GM23338 (cell line): ENCODE results near the gene ARFIP1. TPM values are rescaled to one million over a fixed set of nuclear protein-coding genes. Genes with fewer than 3 reads are reported as not detected.

Experiments
- ATAC-seq: fragments of 200-7000 bp; cut with Tn5 transposase; 3 replicates; pipeline ENCODE4 v1.9.1; 2020
- DNase-seq: peaks from one replicate; pipeline ENCODE4 v3.0.0-alpha.2; 2015; ENCODE audit warnings: low spot score
- H2AFZ ChIP-seq: fragments of 200-600 bp; sonication (generic); 2 replicates; pipeline ENCODE4 v1.8.0; 2016; ENCODE audit warnings: antibody characterized with exemption, mild to moderate bottlenecking, moderate library complexity
- H3F3A ChIP-seq: fragments of 200-600 bp; sonication (generic); replicated peaks from 2 replicates; pipeline ENCODE4 v1.8.0; 2017; ENCODE audit warnings: antibody characterized with exemption, mixed run types, low read depth
- H3K27ac ChIP-seq: fragments of 200-600 bp; sonication (generic); 2 replicates; pipeline ENCODE4 v1.6.1; 2016; ENCODE audit warnings: low read depth
- H3K27me3 ChIP-seq: fragments of 200-600 bp; sonication (generic); 2 replicates; pipeline ENCODE4 v1.8.0; 2016; ENCODE audit warnings: mild to moderate bottlenecking, mixed run types, moderate library complexity; ENCODE audit not compliant: insufficient read depth
- H3K36me3 ChIP-seq: fragments of 200-600 bp; sonication (generic); 2 replicates; pipeline ENCODE4 v1.8.0; 2016; ENCODE audit warnings: mild to moderate bottlenecking; ENCODE audit not compliant: insufficient read depth
- H3K4me1 ChIP-seq: fragments of 200-600 bp; sonication (generic); 2 replicates; pipeline ENCODE4 v1.8.0; 2016; ENCODE audit warnings: mild to moderate bottlenecking, moderate library complexity; ENCODE audit not compliant: insufficient read depth
- H3K4me2 ChIP-seq: fragments of 200-600 bp; sonication (generic); 2 replicates; pipeline ENCODE4 v1.7.1; 2017; ENCODE audit warnings: mixed run types
- H3K4me3 ChIP-seq: fragments of 200-600 bp; sonication (generic); 2 replicates; pipeline ENCODE4 v1.6.1; 2016; ENCODE audit warnings: mixed run types
- H3K79me2 ChIP-seq: fragments of 200-600 bp; sonication (generic); replicated peaks from 2 replicates; pipeline ENCODE4 v1.8.0; 2017; ENCODE audit warnings: mild to moderate bottlenecking; ENCODE audit not compliant: insufficient read depth
- H3K9me2 ChIP-seq: fragments of 200-600 bp; sonication (generic); 2 replicates; pipeline ENCODE4 v1.8.0; 2017; ENCODE audit not compliant: insufficient read depth
- H4K20me1 ChIP-seq: fragments of 200-600 bp; sonication (generic); replicated peaks from 2 replicates; pipeline ENCODE4 v1.8.0; 2017; ENCODE audit warnings: mild to moderate bottlenecking; ENCODE audit not compliant: insufficient read depth
- H3K27ac Mint-ChIP-seq: 2 replicates; pipeline ENCODE4 v1.8.0; 2020; ENCODE audit warnings: inconsistent platforms, mild to moderate bottlenecking, moderate library complexity, mixed read lengths
- H3K27me3 Mint-ChIP-seq: 3 replicates; pipeline ENCODE4 v1.8.0; 2022; ENCODE audit warnings: low read depth, mild to moderate bottlenecking, moderate library complexity, mixed read lengths, inconsistent platforms; ENCODE audit not compliant: insufficient read depth, poor library complexity
- H3K36me3 Mint-ChIP-seq: 3 replicates; pipeline ENCODE4 v1.8.0; 2021; ENCODE audit warnings: low read depth, mild to moderate bottlenecking, inconsistent platforms, moderate library complexity, mixed read lengths
- H3K4me1 Mint-ChIP-seq: 3 replicates; pipeline ENCODE4 v1.8.0; 2020; ENCODE audit warnings: mild to moderate bottlenecking, inconsistent platforms, mixed read lengths
- H3K4me3 Mint-ChIP-seq: 3 replicates; pipeline ENCODE4 v1.8.0; 2021; ENCODE audit warnings: moderate library complexity, mild to moderate bottlenecking, inconsistent platforms, mixed read lengths
- H3K9me3 Mint-ChIP-seq: 3 replicates; pipeline ENCODE4 v1.8.0; 2020; ENCODE audit warnings: moderate library complexity, mild to moderate bottlenecking, inconsistent platforms, mixed read lengths
- CREB1 ChIP-seq: fragments of 250-450 bp; sonication (Bioruptor Pico); IDR thresholded peaks from 2 replicates; pipeline ENCODE4 v1.5.0; 2020; ENCODE audit warnings: low read depth, mild to moderate bottlenecking, moderate library complexity
- ETS1 ChIP-seq: IDR thresholded peaks from 2 replicates; pipeline ENCODE4 v1.6.1; 2016; ENCODE audit warnings: antibody characterized with exemption
- EZH2 ChIP-seq: fragments of 200-600 bp; sonication (generic); IDR thresholded peaks from one replicate; pipeline ENCODE4 v1.8.0; 2017; ENCODE audit warnings: antibody characterized with exemption, mild to moderate bottlenecking, low read depth; ENCODE audit not compliant: unreplicated experiment
- EZH2phosphoT487 ChIP-seq: fragments of 200-600 bp; sonication (generic); IDR thresholded peaks from one replicate; pipeline ENCODE4 v1.8.1; 2018; ENCODE audit warnings: antibody characterized with exemption; ENCODE audit not compliant: unreplicated experiment
- JUNB ChIP-seq: IDR thresholded peaks from one replicate; pipeline ENCODE4 v1.6.1; 2016; ENCODE audit warnings: antibody characterized with exemption; ENCODE audit not compliant: unreplicated experiment
- NANOG ChIP-seq: IDR thresholded peaks from 2 replicates; pipeline ENCODE4 v1.6.1; 2016; ENCODE audit warnings: antibody characterized with exemption, borderline replicate concordance
- POLR2AphosphoS5 ChIP-seq: IDR thresholded peaks from 2 replicates; pipeline ENCODE4 v1.6.1; 2016; ENCODE audit warnings: antibody characterized with exemption, low read depth
- STAT1 ChIP-seq: IDR thresholded peaks from one replicate; pipeline ENCODE4 v1.6.1; 2016; ENCODE audit warnings: antibody characterized with exemption; ENCODE audit not compliant: unreplicated experiment
- ZNF114 ChIP-seq: fragments of 250-450 bp; sonication (Bioruptor Pico); IDR thresholded peaks from 2 replicates; pipeline ENCODE4 v1.5.0; 2020; ENCODE audit warnings: mild to moderate bottlenecking, moderate library complexity
- ZNF331 ChIP-seq: fragments of 250-450 bp; sonication (Bioruptor Pico); IDR thresholded peaks from 2 replicates; pipeline ENCODE4 v1.5.0; 2020; ENCODE audit warnings: low read depth, mild to moderate bottlenecking, moderate library complexity
- ZNF462 ChIP-seq: fragments of 250-450 bp; sonication (Bioruptor Pico); IDR thresholded peaks from 2 replicates; pipeline ENCODE4 v1.5.0; 2020; ENCODE audit warnings: mild to moderate bottlenecking, moderate library complexity
- polyA plus RNA-seq: library from polyadenylated mRNA; unstranded; fragments of >200 nt; fragmentation: Nextera tagmentation; extraction: Ambion mirVana; gene quantifications from 2 replicates; pipeline ENCODE4 v1.2.1, GENCODE V29; 2016
- total RNA-seq: library from RNA; depleted of rRNA; stranded (reverse); fragments of >200 nt; shearing (Covaris generic); gene quantifications from 2 replicates; pipeline ENCODE4 v1.2.3, GENCODE V29; 2014
- TF ChIP-seq, protein P1 (sequence below), 2 experiments: fragments of 200-600 bp in 1 of 2; sonication (generic) in 1 of 2; conservative IDR thresholded peaks; 2 replicates each; pipeline versions ENCODE4 v1.5.1 to v1.6.1; 2016 to 2017; ENCODE audit warnings: antibody characterized with exemption in 2 of 2, low read depth in 2 of 2, mild to moderate bottlenecking in 2 of 2, moderate library complexity in 1 of 2
- TF ChIP-seq, protein P2 (sequence below): IDR thresholded peaks from one replicate; pipeline ENCODE4 v1.6.1; 2018; ENCODE audit warnings: antibody characterized with exemption; ENCODE audit not compliant: unreplicated experiment

The ARFIP1 gene
- total and polyA plus RNA-seq, 2 experiments from 2014 or later: 46.0 to 49.6 TPM

GRCh38 chr4:152950402-152951274 is 170.9 kb downstream of the ARFIP1 start:
- DNase-seq: no peak
- Histone ChIP-seq H3K79me2 (peaks cover 63% of the 10 kb centered on the region), H3K4me3 (peak overlapping the region; percentile 8; the same call in 1 of the 2 replicates), H3F3A (0 out of 2 replicates have a peak, but pooled peaks cover 4% of the 10 kb centered on the region), H3K27ac (peak overlapping the region; percentile 85), H3K36me3 (peaks cover 14% of the 10 kb centered on the region), H3K4me1 (peaks cover 35% of the 10 kb centered on the region), H3K4me2 (peak overlapping the region; percentile 42), H4K20me1 (peaks cover 16% of the 10 kb centered on the region; the same call in 1 of the 2 replicates), H2AFZ (no peak overlapping the region), H3K27me3 (no peaks in the 10 kb centered on the region), H3K9me2 (no peaks in the 10 kb centered on the region)
- H3K9me3 Mint-ChIP-seq: no peaks in the 10 kb centered on the region
- H3K4me3 Mint-ChIP-seq: peak overlapping the region; percentile 22
- ATAC-seq: peak; percentile 69
- H3K27ac Mint-ChIP-seq: peak overlapping the region; percentile 85
- H3K27me3 Mint-ChIP-seq: peaks cover 5% of the 10 kb centered on the region
- no peak for TF ChIP-seq NANOG
- TF ChIP-seq ETS1: no peak
- TF ChIP-seq ZNF114 (CRISPR knock-in tag): no peak
- TF ChIP-seq ZNF462 (CRISPR knock-in tag): no peak
- TF ChIP-seq POLR2AphosphoS5: no peak
- TF ChIP-seq, protein P1, sequence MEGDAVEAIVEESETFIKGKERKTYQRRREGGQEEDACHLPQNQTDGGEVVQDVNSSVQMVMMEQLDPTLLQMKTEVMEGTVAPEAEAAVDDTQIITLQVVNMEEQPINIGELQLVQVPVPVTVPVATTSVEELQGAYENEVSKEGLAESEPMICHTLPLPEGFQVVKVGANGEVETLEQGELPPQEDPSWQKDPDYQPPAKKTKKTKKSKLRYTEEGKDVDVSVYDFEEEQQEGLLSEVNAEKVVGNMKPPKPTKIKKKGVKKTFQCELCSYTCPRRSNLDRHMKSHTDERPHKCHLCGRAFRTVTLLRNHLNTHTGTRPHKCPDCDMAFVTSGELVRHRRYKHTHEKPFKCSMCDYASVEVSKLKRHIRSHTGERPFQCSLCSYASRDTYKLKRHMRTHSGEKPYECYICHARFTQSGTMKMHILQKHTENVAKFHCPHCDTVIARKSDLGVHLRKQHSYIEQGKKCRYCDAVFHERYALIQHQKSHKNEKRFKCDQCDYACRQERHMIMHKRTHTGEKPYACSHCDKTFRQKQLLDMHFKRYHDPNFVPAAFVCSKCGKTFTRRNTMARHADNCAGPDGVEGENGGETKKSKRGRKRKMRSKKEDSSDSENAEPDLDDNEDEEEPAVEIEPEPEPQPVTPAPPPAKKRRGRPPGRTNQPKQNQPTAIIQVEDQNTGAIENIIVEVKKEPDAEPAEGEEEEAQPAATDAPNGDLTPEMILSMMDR (conservative IDR thresholded peaks at IDR 0.05; ENCODE audit: low read depth in 2 of 2): no peak
- TF ChIP-seq CREB1: no peak
- no peak for TF ChIP-seq ZNF331 (CRISPR knock-in tag)
- TF ChIP-seq EZH2: no peak
- TF ChIP-seq STAT1: no peak
- no peak for TF ChIP-seq EZH2phosphoT487
- TF ChIP-seq, protein P2, sequence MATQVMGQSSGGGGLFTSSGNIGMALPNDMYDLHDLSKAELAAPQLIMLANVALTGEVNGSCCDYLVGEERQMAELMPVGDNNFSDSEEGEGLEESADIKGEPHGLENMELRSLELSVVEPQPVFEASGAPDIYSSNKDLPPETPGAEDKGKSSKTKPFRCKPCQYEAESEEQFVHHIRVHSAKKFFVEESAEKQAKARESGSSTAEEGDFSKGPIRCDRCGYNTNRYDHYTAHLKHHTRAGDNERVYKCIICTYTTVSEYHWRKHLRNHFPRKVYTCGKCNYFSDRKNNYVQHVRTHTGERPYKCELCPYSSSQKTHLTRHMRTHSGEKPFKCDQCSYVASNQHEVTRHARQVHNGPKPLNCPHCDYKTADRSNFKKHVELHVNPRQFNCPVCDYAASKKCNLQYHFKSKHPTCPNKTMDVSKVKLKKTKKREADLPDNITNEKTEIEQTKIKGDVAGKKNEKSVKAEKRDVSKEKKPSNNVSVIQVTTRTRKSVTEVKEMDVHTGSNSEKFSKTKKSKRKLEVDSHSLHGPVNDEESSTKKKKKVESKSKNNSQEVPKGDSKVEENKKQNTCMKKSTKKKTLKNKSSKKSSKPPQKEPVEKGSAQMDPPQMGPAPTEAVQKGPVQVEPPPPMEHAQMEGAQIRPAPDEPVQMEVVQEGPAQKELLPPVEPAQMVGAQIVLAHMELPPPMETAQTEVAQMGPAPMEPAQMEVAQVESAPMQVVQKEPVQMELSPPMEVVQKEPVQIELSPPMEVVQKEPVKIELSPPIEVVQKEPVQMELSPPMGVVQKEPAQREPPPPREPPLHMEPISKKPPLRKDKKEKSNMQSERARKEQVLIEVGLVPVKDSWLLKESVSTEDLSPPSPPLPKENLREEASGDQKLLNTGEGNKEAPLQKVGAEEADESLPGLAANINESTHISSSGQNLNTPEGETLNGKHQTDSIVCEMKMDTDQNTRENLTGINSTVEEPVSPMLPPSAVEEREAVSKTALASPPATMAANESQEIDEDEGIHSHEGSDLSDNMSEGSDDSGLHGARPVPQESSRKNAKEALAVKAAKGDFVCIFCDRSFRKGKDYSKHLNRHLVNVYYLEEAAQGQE: no peak
- TF ChIP-seq JUNB: no peak
- H3K36me3 Mint-ChIP-seq: peaks cover 58% of the 10 kb centered on the region
- peaks cover 42% of the 10 kb centered on the region for H3K4me1 Mint-ChIP-seq
